Measurements from ENCODE around the gene MCU. TPM values are rescaled to one million over a fixed set of nuclear protein-coding genes. Genes with fewer than 3 reads are reported as not detected.

Gene MCU
- total and polyA plus RNA-seq, 5 donors: 14.2 to 22.1 (median 18.1) TPM

DNA sequence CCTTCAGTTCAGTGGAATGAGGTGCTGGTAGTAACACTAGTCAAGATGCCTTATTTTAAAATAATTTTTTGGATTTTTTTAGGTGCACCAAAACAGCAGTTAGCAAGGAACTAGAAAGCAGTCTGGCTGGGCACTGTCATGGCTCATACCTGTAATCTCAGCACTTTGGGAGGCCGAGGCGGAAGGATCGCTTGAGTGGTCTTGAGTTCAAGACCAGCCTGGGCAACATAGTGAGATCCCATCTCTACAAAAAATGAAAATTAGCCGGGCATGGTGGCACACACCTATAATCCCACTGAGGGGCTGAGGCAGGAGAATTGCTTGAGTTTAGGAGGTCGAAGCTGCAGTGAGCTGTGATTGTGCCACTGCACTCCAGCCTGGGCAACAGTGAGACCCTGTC lies 236.9 kb downstream of the MCU start:
- ATAC-seq (no peak), DNase-seq (no peak)
- H3K27ac ChIP-seq (ENCODE audit: low read length): no peak overlapping the region
- H3K9me3 ChIP-seq (ENCODE audit: control insufficient read depth, low read length): no peaks in the 10 kb centered on the region
- H3K4me1 ChIP-seq (ENCODE audit: control insufficient read depth, insufficient read depth, low read length): no peaks in the 10 kb centered on the region
- intact Hi-C loops (cut with DNase I): no loop called here
- H3K4me3 ChIP-seq (ENCODE audit: low read length): no peak overlapping the region
- 87% methylated on average over 5 of the region's 5 CpGs for WGBS
- H3K27me3 ChIP-seq (ENCODE audit: control insufficient read depth, insufficient read depth): no peaks in the 10 kb centered on the region

DNA sequence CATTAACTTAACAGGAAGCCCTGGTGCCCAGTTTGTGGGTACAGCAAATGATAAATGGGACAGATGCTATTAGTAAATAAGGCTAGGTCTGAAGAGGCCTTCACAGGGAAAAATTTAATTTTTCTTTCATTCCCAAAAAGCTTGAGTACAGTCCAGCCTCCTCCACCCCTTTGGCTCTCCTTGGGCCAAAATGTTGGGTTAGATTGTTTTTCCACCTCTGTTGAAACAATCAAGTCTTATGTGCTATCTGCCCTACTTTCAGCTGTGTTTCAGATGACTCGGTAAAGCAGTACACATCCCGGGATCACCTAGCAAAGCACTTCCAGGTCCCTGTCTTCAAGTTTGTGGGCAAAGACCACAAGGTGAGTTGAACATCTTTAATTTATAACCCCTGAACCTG lies 238.3 kb downstream of the MCU start:
- no peak overlapping the region for H3K27ac ChIP-seq (ENCODE audit: low read length)
- no peak overlapping the region for H3K4me3 ChIP-seq (ENCODE audit: low read length)
- DNase-seq (no peak), ATAC-seq (no peak)
- no peaks in the 10 kb centered on the region for H3K27me3 ChIP-seq (ENCODE audit: control insufficient read depth, insufficient read depth)
- H3K9me3 ChIP-seq (ENCODE audit: control insufficient read depth, low read length): no peaks in the 10 kb centered on the region
- 65% methylated on average over 2 of the region's 2 CpGs for WGBS
- intact Hi-C loops (cut with DNase I): no loop called here
- no peaks in the 10 kb centered on the region for H3K4me1 ChIP-seq (ENCODE audit: control insufficient read depth, insufficient read depth, low read length)

DNA sequence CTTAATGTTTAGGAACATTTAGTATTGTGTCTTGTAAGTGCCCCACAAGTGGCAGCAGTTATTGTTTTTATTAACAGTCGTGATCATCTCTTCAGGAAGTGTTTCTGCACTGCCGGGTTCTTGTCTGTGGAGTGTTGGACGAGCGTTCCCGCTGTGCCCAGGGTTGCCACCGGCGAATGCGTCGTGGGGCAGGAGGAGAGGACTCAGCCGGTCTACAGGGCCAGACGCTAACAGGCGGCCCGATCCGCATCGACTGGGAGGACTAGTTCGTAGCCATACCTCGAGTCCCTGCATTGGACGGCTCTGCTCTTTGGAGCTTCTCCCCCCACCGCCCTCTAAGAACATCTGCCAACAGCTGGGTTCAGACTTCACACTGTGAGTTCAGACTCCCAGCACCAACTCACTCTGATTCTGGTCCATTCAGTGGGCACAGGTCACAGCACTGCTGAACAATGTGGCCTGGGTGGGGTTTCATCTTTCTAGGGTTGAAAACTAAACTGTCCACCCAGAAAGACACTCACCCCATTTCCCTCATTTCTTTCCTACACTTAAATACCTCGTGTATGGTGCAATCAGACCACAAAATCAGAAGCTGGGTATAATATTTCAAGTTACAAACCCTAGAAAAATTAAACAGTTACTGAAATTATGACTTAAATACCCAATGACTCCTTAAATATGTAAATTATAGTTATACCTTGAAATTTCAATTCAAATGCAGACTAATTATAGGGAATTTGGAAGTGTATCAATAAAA lies 240.5 kb downstream of the MCU start:
- no peak for ATAC-seq
- Histone ChIP-seq H3K27me3 (ENCODE audit: control insufficient read depth, insufficient read depth) (no peaks in the 10 kb centered on the region), H3K4me1 (ENCODE audit: control insufficient read depth, insufficient read depth, low read length) (no peaks in the 10 kb centered on the region), H3K4me3 (ENCODE audit: low read length) (no peak overlapping the region), H3K27ac (ENCODE audit: low read length) (no peak overlapping the region), H3K9me3 (ENCODE audit: control insufficient read depth, low read length) (no peaks in the 10 kb centered on the region)
- intact Hi-C loops (cut with DNase I): no loop called here
- no peak for DNase-seq
- 94% methylated on average over 20 of the region's 20 CpGs for WGBS

DNA sequence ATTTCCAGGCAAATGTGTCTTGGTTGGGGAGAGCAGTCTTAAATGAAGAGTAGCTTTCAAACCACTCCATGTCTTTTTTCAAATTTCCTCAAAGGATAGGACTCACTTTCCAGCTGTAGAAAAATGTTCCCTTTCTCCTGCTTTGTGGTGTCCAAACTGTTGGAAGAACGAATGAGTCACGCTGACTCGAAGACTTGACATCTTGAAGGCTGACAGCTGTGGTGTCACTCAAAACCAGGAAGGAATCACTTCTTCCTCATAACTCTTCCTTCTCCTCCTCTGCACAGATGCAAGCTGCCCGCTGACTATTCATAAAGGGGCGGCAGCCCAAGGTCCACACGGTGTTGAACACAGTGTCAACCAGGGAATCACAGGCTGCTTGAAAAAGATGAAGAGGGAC lies 243.4 kb downstream of the MCU start:
- WGBS: 88% methylated on average over 6 of the region's 6 CpGs
- Histone ChIP-seq H3K27ac (ENCODE audit: low read length) (no peak overlapping the region), H3K27me3 (ENCODE audit: control insufficient read depth, insufficient read depth) (no peaks in the 10 kb centered on the region), H3K4me1 (ENCODE audit: control insufficient read depth, insufficient read depth, low read length) (no peaks in the 10 kb centered on the region), H3K4me3 (ENCODE audit: low read length) (no peak overlapping the region), H3K9me3 (ENCODE audit: control insufficient read depth, low read length) (no peaks in the 10 kb centered on the region)
- intact Hi-C loops (cut with DNase I): no loop called here
- no peak for DNase-seq
- no peak for ATAC-seq

Small RNA genes within 50 kb of the gene (microRNA-seq; reads per million reads assigned to microRNA genes)
- gene MIR4676: 0 to 0.84 reads per million in 2 donors

Other genes starting within 250 kb of the MCU start
- gene MICU1, start 66.1 kb upstream of the MCU start, total RNA-seq: 10 to 100 TPM; 41.3 to 51.2 (median 44.4) TPM
- gene MICU1, start 66.1 kb upstream of the MCU start, polyA plus RNA-seq: 35.3 TPM
- 1 to 10 TPM in 1 of 4 donors, under 1 TPM in 3; 0.34 to 3.0 (median 0.66) TPM for gene OIT3, start 201.6 kb downstream of the MCU start, total RNA-seq
- gene OIT3, start 201.6 kb downstream of the MCU start, polyA plus RNA-seq: 2.1 TPM

Data from right cardiac atrium (tissue), 5 donors.